Right lung (tissue), 5 donors: ENCODE measurements around the gene SIN3B. TPM values are rescaled to one million over a fixed set of nuclear protein-coding genes. Genes with fewer than 3 reads are reported as not detected.

Experiments
- DNase-seq, 2 donors: peaks; one replicate each; pipeline ENCODE4 v3.0.0-alpha.2; 2013
- polyA plus RNA-seq, 5 donors: library from polyadenylated mRNA; unstranded; fragments of 120-200 nt; gene quantifications; one replicate each; pipeline versions ENCODE4 v1.2.1 to v1.2.3, GENCODE V29; 2013; ENCODE audit warnings: inconsistent platforms in 1 of 5, low replicate concordance in 1 of 5; ENCODE audit not compliant: insufficient read length in 5 of 5, insufficient read depth in 1 of 5

Gene SIN3B
- polyA plus RNA-seq, 5 donors, result 51.2 to 83.5 (median 72.8) TPM

GRCh38 chr19:16887353-16888265 lies 58.4 kb downstream of the SIN3B start:
- DNase-seq, result no peak

- DNase-seq, result peak; percentile 30 to 40
Measured at GRCh38 chr19:16888629-16889365, 59.6 kb downstream of the SIN3B start, which contains the start of gene F2RL3. TSS of gene F2RL3 (plus strand) at chr19:16888999. CDS start at chr19:16889190, 191 bp downstream.

GRCh38 chr19:16889366-16889882 lies 60.2 kb downstream of the SIN3B start:
- no peak for DNase-seq

GRCh38 chr19:16889883-16890460 lies 60.8 kb downstream of the SIN3B start:
- DNase-seq, result no peak

- DNase-seq, result no peak
Measured at GRCh38 chr19:16890461-16891184, 61.4 kb downstream of the SIN3B start.

GRCh38 chr19:16891696-16892382 lies 62.6 kb downstream of the SIN3B start:
- no peak for DNase-seq

- no peak for DNase-seq
Measured at GRCh38 chr19:16892436-16892835, 63.2 kb downstream of the SIN3B start.

GRCh38 chr19:16892868-16893685 lies 63.9 kb downstream of the SIN3B start:
- no peak for DNase-seq

- no peak for DNase-seq
Measured at GRCh38 chr19:16893686-16893989, 64.4 kb downstream of the SIN3B start.

- DNase-seq, result no peak
Measured at GRCh38 chr19:16894080-16894479, 64.9 kb downstream of the SIN3B start.

GRCh38 chr19:16895467-16896145 lies 66.4 kb downstream of the SIN3B start:
- peak in 1 of 2 donors; percentile 19 for DNase-seq

- DNase-seq, result no peak
Measured at GRCh38 chr19:16896146-16897028, 67.2 kb downstream of the SIN3B start.

GRCh38 chr19:16897029-16897855 lies 68.0 kb downstream of the SIN3B start:
- DNase-seq, result peak; percentile 75 to 84

- DNase-seq, result no peak
Measured at GRCh38 chr19:16897856-16898161, 68.6 kb downstream of the SIN3B start.

GRCh38 chr19:16898361-16899015 lies 69.3 kb downstream of the SIN3B start:
- DNase-seq, result no peak

- no peak for DNase-seq
Measured at GRCh38 chr19:16899566-16900075, 70.4 kb downstream of the SIN3B start.
